ENCODE data around the gene HOXB5.

Gene HOXB5

GRCh38 chr17:48551214-48551555 lies 42.4 kb downstream of the HOXB5 start:
- Histone ChIP-seq H3K27me3 (ENCODE audit: low read depth) (no peaks in the 10 kb centered on the region), H3K4me3 (no peak overlapping the region), H3K36me3 (replicated peaks) (peaks cover 8% of the 10 kb centered on the region), H3K4me1 (peaks cover 43% of the 10 kb centered on the region), H3K9me3 (no peaks in the 10 kb centered on the region)
- in situ Hi-C loops (cut with MboI; ENCODE audit: low sequenced_read_pairs) = no loop called here
- DNase-seq (ENCODE audit: low spot score in 2 of 2) = no peak

- peaks cover 43% of the 10 kb centered on the region for H3K4me1 ChIP-seq
- no peak overlapping the region for H3K4me3 ChIP-seq
- in situ Hi-C loops (cut with MboI; ENCODE audit: low sequenced_read_pairs) = no loop called here
- no peaks in the 10 kb centered on the region for H3K27me3 ChIP-seq (ENCODE audit: low read depth)
- no peak for DNase-seq (ENCODE audit: low spot score in 2 of 2)
- H3K9me3 ChIP-seq = no peaks in the 10 kb centered on the region
- peaks cover 8% of the 10 kb centered on the region for H3K36me3 ChIP-seq (replicated peaks)
Observed at GRCh38 chr17:48550502-48551213, 42.9 kb downstream of the HOXB5 start.

DNA sequence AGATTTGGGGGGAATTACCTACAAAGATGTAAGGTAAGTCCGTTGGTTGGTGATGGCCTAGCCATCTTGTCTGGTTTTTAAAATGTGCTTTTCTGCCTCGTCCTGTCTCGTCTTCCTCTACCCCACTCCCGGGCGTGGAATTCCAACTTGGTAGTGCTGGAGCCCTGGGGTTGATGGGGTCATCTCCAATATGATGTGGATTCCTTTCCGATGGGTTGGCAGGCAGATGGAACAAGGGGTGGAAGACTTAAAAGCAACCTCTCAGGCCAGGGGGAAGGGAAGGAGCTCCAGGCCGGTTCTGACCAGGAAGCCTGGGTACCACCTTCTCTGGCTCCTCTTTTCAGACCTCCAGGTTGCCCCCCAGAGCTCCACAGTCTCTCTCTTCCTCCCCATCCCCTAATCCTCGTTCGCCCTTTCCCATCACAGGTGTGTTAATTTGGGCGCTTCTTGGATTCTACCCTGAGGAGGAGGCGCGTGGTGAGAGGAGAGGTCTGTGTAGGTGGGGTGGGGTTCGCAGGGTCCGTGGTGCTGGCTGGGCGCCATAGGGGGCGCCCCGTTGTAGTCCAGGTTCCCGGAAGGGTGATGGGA lies 43.6 kb downstream of the HOXB5 start:
- Histone ChIP-seq H3K9me3 (no peaks in the 10 kb centered on the region), H3K27me3 (ENCODE audit: low read depth) (no peaks in the 10 kb centered on the region), H3K36me3 (replicated peaks) (peaks cover 8% of the 10 kb centered on the region), H3K4me3 (no peak overlapping the region), H3K4me1 (peaks cover 49% of the 10 kb centered on the region)
- in situ Hi-C loops (cut with MboI; ENCODE audit: low sequenced_read_pairs) = no loop called here
- DNase-seq (ENCODE audit: low spot score in 2 of 2) = no peak

DNA sequence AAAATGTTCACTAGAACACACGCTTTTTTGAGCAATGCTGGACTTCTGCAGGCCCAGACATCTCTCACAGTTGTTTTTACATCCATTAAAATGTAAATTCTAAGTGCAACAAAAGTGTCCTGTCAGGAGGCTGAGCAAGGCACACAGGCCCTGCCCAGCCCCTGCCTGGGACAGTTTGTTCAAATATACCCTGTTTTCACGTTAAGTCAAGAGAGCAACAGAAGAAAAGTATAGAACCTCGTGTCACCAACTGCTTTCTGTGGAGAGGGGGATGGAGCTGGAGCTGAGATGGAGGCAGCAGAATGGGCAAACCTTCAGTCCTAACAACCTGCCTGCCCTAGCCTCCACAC lies 44.3 kb downstream of the HOXB5 start:
- Histone ChIP-seq H3K9me3 (no peaks in the 10 kb centered on the region), H3K4me3 (no peak overlapping the region), H3K4me1 (peaks cover 49% of the 10 kb centered on the region), H3K27me3 (ENCODE audit: low read depth) (no peaks in the 10 kb centered on the region), H3K36me3 (replicated peaks) (peaks cover 8% of the 10 kb centered on the region)
- DNase-seq (ENCODE audit: low spot score in 2 of 2) = peak; percentile 50 to 87
- in situ Hi-C loops (cut with MboI; ENCODE audit: low sequenced_read_pairs) = no loop called here

- peak in 1 of 2 experiments; percentile 93 for DNase-seq (ENCODE audit: low spot score in 2 of 2)
- Histone ChIP-seq H3K9me3 (no peaks in the 10 kb centered on the region), H3K27me3 (ENCODE audit: low read depth) (no peaks in the 10 kb centered on the region), H3K4me3 (no peak overlapping the region), H3K36me3 (replicated peaks) (peaks cover 8% of the 10 kb centered on the region), H3K4me1 (peaks cover 49% of the 10 kb centered on the region)
- in situ Hi-C loops (cut with MboI; ENCODE audit: low sequenced_read_pairs) = no loop called here
Observed at GRCh38 chr17:48548523-48549280, 44.9 kb downstream of the HOXB5 start.

GRCh38 chr17:48547808-48548522 lies 45.6 kb downstream of the HOXB5 start:
- Histone ChIP-seq H3K4me1 (peaks cover 49% of the 10 kb centered on the region), H3K4me3 (no peak overlapping the region), H3K36me3 (replicated peaks) (peaks cover 12% of the 10 kb centered on the region), H3K9me3 (no peaks in the 10 kb centered on the region), H3K27me3 (ENCODE audit: low read depth) (no peaks in the 10 kb centered on the region)
- peak; percentile 46 to 69 for DNase-seq (ENCODE audit: low spot score in 2 of 2)
- in situ Hi-C loops (cut with MboI; ENCODE audit: low sequenced_read_pairs) = no loop called here

- peak; percentile 34 to 56 for DNase-seq (ENCODE audit: low spot score in 2 of 2)
- H3K4me3 ChIP-seq = peak overlapping the region; percentile 14
- no peaks in the 10 kb centered on the region for H3K27me3 ChIP-seq (ENCODE audit: low read depth)
Observed at GRCh38 chr17:48546924-48547807, 46.4 kb downstream of the HOXB5 start.

DNA sequence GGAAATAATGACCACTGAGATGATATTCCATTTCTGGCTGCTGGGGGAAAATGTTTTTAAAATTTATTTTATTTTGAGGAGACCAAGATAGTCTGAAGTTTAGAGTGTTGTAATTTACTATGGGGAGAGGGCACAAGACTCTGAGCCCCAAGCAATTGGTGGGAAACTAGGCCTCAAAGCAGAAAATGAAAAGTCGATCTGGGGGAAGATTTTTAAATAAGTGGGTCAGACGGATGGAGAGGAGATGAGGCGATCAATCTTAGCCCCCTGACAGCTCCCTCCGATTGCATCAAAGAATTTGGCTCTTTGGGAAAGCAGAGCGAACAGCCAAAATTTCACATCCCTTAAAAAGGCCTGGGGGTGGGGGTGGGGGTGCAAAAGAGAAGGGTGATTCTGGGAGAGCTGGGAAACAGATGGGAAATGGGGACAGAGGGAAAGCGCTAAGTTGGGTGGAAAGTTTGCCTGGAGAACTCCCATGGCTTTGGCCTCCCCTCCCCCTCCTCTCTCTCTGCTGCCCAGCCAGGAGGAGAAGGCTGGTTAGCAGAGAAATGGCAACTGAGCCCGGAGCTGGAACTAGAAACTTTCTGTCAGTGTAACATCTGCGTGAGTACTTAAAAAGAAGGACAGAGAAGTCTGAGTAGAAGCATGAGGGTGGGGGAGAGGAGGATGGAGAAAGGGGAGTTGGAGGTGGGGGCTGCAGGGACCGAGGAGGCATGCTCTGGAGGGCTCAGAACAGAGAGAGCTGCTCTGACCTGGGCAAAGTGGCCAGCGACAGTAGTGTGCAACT lies 47.2 kb downstream of the HOXB5 start:
- in situ Hi-C loops (cut with MboI; ENCODE audit: low sequenced_read_pairs) = no loop called here
- peak overlapping the region; percentile 14 for H3K4me3 ChIP-seq
- H3K27me3 ChIP-seq (ENCODE audit: low read depth) = no peaks in the 10 kb centered on the region
- H3K4me1 ChIP-seq = peaks cover 51% of the 10 kb centered on the region
- peak in 1 of 2 experiments; percentile 71 for DNase-seq (ENCODE audit: low spot score in 2 of 2)
- peaks cover 23% of the 10 kb centered on the region for H3K36me3 ChIP-seq (replicated peaks)
- H3K9me3 ChIP-seq = no peaks in the 10 kb centered on the region

More at GRCh38 chr17:48546924-48547807, 46.4 kb downstream of the HOXB5 start:
- in situ Hi-C loops (cut with MboI; ENCODE audit: low sequenced_read_pairs) = no loop called here
- no peaks in the 10 kb centered on the region for H3K9me3 ChIP-seq
- peaks cover 20% of the 10 kb centered on the region for H3K36me3 ChIP-seq (replicated peaks)
- H3K4me1 ChIP-seq = peaks cover 49% of the 10 kb centered on the region

- Histone ChIP-seq H3K36me3 (replicated peaks) (peaks cover 21% of the 10 kb centered on the region), H3K27me3 (ENCODE audit: low read depth) (no peaks in the 10 kb centered on the region), H3K9me3 (no peaks in the 10 kb centered on the region), H3K4me1 (peaks cover 57% of the 10 kb centered on the region), H3K4me3 (peak overlapping the region; percentile 68)
- no peak for DNase-seq (ENCODE audit: low spot score in 2 of 2)
- in situ Hi-C loops (cut with MboI; ENCODE audit: low sequenced_read_pairs) = no loop called here
Observed at GRCh38 chr17:48545539-48545938, 48.0 kb downstream of the HOXB5 start.

- H3K36me3 ChIP-seq (replicated peaks) = peaks cover 15% of the 10 kb centered on the region
- H3K4me3 ChIP-seq = peak within 1 kb of the TSS; percentile 68
- H3K27me3 ChIP-seq (ENCODE audit: low read depth) = no peaks in the 10 kb centered on the region
- peak; percentile 71 to 82 for DNase-seq (ENCODE audit: low spot score in 2 of 2)
- in situ Hi-C loops (cut with MboI; ENCODE audit: low sequenced_read_pairs) = no loop called here
- no peaks in the 10 kb centered on the region for H3K9me3 ChIP-seq
- peaks cover 56% of the 10 kb centered on the region for H3K4me1 ChIP-seq
Observed at GRCh38 chr17:48545022-48545375, 48.6 kb downstream of the HOXB5 start, which contains the start of gene HOXB2. Gene HOXB2, minus strand, starts transcription at chr17:48545109. Its CDS starts 198 bp downstream, at chr17:48544911.

DNA sequence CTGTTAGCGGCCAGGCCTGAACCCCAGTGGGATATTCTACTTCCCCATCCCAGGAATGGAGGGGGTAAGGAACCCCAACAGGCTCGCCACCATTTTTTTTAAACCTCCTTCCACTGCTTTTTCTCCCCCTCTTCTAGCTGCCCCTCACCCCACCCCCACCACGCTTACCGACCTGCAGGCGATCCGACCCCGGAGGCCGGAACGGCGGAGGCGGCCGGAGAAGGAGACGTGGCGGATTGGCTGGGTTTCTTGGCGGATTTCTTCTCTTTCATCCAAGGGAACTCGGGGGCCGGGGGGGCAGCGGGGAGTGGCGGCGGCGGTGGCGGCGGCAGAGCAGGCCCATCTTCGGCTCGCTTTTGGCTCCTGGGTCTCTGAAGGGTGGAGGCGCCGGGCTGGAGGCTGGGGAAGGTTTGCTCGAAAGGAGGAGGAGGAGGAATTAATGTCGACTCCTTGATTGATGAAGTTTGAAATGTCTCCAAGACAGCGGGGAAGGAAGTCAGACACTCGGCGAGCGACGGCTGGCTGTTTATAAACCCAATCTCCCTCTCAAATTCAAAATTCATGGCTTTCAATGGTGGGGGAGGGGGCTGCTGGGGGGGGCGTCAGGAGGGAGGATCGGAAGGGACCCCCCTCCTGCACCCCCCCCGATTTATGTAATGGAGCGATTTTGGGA lies 49.1 kb downstream of the HOXB5 start:
- Histone ChIP-seq H3K27me3 (ENCODE audit: low read depth) (no peaks in the 10 kb centered on the region), H3K36me3 (replicated peaks) (peaks cover 15% of the 10 kb centered on the region), H3K4me3 (peak overlapping the region; percentile 68), H3K9me3 (no peaks in the 10 kb centered on the region), H3K4me1 (peaks cover 51% of the 10 kb centered on the region)
- in situ Hi-C loops (cut with MboI; ENCODE audit: low sequenced_read_pairs) = loop anchor here (5.0 kb wide), 1 partner anchor 33 kb away; the partner anchor contains the start of gene HOXB4
- DNase-seq (ENCODE audit: low spot score in 2 of 2) = peak; percentile 66 to 75

- no peak for DNase-seq (ENCODE audit: low spot score in 2 of 2)
- Histone ChIP-seq H3K9me3 (no peaks in the 10 kb centered on the region), H3K4me3 (peak overlapping the region; percentile 68), H3K4me1 (peaks cover 45% of the 10 kb centered on the region), H3K36me3 (replicated peaks) (peaks cover 15% of the 10 kb centered on the region), H3K27me3 (ENCODE audit: low read depth) (no peaks in the 10 kb centered on the region)
- in situ Hi-C loops (cut with MboI; ENCODE audit: low sequenced_read_pairs) = loop anchor here (5.0 kb wide), 1 partner anchor 33 kb away; the partner anchor contains the start of gene HOXB4
Observed at GRCh38 chr17:48543854-48544348, 49.7 kb downstream of the HOXB5 start.

All from HAP-1 (cell line).